HPDE6-E6E7 (cell line): ENCODE data around the gene KAT2A.

Source experiments
- DNase-seq: peaks from one replicate; pipeline ENCODE4 v3.0.0; 2011; ENCODE audit warnings: missing footprints; ENCODE audit errors: extremely low spot score

The KAT2A gene

DNA sequence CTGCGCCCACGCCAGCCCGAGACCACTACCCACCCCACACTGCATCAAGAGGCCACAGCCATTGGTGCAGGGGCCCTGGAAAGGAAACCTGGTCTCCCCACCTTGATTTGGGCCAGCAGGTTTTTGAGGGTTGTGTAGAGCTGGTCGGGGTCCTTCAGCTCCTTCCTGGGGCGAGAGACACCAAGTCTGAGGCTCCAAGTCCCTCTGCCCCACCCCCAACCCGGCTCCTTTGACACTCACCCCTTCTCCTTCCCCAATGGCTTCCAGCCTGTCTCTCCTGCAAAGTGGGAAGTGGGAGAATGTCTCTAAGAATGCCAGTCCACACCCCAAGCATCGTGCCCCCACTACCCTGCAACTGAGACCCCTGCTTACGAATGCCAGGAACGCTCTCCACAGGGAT lies 7.0 kb downstream of the KAT2A start:
- no peak for DNase-seq

DNA sequence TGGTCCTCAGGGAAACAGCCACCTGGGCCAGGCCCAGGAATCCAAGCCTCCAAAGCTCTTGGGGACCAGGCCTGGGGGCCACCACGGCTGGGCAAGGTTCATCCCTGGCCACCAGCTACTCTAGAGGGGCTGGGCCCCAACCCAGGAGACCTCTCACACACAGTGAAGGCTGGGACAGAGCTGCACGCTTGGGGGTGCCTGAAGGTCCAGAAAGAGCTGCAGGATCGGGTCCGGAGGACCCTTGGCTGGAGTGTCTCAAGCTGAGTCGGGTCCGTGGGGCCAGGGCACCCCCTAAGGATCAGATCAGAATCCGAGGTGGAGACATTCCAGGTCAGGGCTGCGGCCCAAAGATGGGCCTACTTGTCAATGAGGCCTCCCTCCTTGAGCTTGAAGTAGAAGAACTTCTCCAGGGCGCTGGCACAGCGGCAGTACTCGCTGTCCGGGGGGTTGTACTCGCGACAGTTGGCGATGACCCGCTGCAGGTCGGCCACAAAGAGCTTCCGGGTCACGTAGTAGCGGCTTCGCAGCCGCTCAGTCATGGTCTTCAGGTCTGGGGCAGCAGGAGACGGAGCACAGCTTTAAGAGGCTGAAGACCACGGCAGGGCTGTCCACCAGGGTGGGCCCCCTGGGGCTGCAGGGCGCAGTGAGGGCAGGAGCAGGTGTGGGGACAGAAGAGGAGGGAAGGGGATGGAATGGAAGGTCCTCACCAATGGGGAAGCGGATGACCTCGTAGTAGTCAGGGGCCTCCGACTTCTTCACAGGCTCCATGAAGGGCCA lies 7.7 kb downstream of the KAT2A start:
- no peak for DNase-seq

DNA sequence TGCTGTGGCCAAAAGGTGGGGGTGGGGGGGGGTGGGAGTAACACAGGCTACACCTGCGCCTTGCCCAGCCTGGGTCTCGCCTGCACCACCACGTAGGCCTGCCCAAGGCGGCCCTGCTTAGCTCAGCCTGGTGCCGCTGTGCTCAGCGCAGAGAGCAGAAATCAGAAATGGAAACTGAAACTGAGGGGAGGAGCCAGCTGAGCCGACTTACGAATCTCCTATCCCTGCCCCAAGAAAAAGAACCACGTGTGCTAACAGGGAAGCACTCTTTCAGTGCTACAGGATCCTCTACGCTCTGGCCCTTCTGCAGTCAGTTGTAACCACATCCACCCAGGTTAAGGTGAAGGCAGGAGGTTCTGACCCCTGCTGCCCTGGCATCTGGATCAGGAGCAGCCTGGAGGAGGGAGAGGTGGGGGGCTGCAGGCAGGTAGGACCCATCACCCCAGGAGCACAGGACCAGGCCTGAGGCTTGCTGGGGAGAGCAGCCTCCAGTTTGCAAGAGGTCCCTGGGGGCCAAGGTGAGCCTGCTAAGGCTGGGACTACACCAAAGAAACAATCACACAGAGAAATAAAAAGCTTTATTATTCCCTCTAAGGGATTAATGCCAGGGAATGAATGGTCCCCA lies 8.5 kb downstream of the KAT2A start, which contains the start of gene DHX58:
Gene DHX58, minus strand, starts transcription at position 163 of the 625 bp plus-strand sequence. CDS start 822 bp downstream, outside the sequence.
- peak; percentile 93 for DNase-seq

DNA sequence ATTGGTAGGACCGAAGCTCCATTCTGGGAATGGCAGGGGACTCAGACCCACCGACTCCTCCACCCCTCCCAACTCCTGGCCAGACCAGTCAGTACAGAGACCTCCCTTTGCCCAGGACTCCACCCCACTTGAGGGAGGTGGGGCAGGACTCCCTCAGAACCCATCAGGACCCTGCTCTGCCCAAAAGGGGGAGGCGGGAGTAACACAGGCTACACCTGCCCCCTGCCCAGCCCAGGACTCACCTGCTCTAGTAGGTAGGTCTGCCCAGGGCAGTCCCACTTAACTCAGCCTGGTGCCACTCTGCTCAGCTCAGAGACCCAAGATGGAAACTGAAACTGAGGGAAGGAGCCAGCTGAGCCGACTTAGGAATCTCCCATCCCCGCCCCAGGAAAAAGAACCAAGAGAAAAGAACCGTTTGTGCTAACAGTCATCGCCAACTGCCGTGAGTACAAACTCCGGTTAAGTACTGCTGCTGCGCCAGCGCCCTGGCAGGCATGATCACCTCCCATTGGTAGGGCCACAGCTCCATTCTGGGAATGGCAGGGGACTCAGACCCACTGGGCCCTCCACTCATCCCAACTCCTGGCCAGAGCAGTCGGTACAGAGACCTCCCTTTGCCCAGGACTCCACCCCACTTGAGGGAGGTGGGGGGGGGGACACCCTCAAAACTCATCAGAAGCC lies 9.2 kb downstream of the KAT2A start:
- peak; percentile 38 for DNase-seq

DNA sequence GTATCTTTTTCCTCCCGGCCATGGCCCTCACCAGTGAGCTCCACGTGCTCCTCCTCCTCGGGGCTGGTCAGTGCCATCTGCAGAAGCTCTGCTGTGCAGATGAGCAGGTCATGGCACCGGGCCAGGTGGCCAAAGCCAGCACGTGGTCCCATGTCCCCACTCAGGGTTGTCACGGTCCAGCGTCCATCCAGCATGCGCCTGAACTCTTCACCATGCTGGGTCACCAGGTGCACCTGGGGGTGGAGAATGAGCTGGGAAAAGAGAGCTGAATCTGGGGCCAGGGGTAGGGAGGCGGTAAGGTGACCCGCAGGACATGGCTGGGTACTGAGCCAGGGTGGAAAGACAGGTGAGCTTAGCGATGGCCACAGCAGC lies 9.9 kb downstream of the KAT2A start:
- DNase-seq = no peak

DNA sequence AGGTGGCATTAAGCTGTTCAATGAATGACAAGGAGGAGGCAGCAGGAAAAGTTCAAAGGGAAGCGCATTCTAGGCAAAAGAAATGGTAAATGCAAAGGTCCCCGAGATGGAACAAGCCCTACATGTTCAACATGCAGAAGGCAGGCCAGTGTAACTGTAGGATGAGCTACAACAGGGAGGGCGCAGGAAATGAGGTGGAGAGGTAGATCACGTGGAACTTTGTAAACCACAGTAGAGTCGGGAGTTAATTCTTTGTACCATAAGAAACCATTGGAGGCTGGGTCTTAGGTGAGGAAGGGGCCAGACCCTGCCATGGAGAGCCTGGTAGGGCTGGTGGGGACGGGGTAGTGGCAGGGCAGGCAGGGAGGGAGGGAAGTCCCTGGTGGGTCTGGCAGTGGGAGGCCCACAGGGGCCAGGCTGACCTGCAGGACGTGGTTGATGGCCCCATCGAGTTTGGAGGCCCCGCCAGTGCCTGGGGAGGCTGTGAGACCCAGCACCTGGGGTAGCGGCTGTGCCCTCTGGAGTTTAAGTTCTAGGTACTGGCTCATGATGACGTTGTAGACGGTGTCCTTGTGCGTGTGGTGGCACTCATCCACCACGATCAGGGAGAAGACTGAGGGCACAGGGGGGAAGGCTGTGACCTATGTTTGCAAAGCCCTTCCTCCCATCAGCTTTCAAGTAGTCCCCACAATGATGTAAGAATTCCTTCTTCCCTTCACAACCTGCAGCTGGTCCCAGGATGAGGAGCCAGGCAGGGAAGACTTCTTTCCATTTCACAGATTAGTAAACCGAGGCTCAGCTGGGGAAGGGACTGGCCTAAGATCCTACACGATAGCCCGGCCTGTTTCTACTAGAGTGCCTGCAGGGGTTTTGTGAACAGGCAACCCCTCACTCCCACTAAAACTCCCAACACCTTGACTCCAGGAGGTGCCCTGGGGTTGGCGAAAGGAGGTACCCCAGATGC lies 10.6 kb downstream of the KAT2A start:
- no peak for DNase-seq

DNA sequence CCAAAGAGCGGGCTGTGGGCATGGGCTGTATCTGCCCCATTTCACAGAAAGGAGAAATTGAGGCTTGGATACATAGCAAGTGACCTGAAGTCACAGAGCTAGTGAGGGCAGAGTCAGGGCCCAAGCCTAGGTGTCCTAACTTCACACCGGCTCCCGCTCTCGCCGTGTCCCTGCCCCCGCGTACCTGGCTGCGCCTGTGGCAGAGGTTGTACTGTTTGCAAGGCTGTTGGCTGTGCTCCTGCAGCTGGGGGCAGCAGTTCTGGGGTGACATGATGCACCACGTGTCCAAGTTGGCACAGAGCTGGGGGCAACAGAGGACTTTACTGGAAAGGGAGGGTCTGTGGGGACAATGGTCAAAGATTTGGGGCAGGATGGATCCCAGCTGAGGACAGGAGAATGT lies 12.1 kb downstream of the KAT2A start:
- DNase-seq = no peak

DNA sequence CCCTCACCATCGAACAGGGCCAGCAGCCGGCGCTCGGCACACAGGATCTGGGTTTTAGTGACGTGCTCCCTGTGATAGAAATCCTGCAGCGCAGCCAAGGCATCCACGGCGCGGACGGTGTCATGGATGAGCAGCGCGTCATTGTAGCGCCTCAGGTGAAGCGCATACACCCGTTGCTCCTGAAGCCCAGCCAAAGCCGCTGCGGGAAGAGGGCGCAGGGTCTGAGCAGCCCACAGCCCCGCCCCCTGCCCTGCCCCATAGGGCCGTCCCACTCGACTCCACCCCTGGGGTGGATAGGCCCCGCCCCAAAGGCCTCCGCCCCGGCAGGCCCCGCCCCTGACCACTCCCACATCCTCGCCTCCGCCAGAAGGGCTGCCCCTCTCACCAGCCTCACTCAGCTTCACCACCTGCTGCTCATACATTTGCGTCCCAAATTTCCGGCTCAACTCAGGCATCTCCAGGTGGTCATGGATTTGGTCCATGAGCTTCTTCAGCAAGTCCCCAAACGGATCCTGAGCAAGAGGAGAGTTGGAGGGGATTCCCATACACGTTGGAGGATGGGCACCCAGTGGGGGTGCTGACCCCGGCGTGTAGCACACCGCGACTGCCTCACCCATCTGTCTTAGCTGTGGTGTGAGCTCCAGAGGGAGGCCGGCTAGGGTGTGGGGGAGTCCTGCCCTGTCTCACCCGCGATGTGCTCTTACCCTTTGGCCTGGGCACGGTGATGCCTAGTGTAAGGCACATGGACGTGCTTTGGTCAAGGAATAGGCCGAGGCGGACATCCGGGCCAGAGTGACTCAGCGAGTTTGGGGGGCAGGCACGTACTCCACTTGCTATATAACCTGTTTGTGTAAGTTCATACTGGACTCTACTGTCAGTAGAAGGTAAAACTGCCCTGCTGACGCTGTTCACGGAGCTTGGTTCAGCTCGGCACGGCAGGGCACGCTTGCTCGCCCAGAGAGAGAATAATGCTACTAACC lies 13.3 kb downstream of the KAT2A start:
- DNase-seq = peak; percentile 72

DNA sequence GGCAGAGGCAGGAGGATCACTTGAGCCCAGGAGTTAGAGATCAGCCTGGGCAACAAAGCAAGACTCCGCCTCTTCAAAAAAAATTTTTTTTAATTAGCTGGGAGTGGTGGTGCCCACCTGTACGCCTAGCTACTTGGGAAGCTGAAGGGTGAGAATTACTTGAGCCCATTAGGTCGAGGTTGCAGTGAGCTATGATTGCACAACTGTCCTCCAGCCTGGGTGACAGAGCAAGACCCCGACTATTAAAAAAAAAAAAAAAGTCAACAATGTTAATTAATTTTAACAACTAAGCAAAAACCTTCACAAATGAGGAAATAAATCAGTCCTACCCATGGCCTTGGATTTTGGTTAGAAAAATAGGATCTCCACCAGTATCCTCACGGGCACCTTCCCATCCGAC lies 14.0 kb downstream of the KAT2A start:
- DNase-seq = no peak

DNA sequence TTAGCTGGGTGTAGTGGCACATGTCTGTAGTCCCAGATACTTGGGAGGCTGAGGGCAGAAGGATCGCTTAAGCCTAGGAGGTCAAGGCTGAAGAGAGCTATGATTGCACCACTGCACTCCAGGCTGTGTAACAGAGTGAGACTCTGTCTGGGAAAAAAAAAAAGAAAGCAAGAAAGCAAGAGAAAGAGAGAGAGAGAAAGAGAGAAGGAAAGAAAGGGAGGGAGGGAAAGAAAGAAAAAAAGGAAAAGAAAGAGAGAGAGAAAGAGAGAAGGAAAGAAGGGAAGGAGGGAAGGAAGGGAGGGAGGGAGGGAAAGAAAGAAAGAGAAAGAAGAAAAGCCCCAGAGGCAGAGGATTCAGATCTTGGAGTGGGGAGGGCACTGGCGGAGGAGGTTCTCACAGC lies 15.2 kb downstream of the KAT2A start:
- DNase-seq = no peak

DNA sequence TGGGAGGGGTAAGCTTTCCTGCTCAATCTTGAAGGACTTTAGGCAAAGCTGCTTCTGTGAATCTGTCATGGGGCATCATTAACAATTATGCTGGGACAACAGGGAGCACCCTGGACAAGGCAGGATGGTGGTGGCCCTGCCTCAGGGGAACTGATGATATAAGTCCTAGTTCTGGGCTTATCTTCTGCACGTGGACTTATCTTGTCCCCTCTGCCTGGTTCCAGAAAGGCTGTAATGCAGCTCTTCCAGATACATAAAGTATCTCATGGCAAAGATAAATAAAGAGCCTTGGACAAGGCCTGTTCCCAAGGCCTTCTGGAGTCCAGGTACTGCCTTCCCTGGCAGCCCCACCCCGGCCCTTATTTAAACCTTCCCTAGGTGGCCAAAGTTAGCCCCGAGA lies 16.9 kb downstream of the KAT2A start:
- no peak for DNase-seq

DNA sequence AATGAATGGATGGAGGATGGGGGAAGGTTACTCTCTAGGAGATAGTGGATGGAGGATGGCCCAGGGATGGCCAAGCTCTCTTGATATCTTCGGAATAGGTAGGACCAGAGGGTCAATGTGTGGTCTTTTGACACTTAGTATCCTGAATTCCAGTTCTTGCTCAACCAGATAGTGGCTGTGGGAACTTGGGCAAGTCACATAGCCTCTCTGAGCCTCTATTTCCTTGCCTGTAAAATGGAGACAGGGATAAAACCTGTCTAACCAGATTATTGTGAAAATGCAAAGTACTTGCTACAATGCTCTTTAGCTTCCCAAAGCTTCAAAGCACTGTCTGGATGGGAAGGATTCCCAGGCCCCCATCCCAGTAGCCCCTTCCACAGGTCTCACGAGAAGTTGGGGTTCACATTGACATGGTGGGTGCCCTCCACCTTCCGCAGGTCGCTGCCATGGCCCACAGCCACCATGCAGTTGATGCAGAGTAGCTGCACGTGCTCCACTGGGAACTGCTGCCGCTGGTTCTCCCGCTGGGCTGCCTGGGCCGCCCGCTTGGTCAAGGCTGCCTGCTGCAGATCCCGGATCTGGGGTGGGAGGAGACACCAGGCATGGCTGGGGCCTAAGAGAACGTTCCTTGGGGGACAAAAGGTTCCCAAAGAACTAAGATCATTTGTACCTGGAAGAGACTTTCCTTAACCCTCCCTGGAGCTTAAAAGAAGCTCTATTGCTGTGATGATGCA lies 17.8 kb downstream of the KAT2A start:
- no peak for DNase-seq

DNA sequence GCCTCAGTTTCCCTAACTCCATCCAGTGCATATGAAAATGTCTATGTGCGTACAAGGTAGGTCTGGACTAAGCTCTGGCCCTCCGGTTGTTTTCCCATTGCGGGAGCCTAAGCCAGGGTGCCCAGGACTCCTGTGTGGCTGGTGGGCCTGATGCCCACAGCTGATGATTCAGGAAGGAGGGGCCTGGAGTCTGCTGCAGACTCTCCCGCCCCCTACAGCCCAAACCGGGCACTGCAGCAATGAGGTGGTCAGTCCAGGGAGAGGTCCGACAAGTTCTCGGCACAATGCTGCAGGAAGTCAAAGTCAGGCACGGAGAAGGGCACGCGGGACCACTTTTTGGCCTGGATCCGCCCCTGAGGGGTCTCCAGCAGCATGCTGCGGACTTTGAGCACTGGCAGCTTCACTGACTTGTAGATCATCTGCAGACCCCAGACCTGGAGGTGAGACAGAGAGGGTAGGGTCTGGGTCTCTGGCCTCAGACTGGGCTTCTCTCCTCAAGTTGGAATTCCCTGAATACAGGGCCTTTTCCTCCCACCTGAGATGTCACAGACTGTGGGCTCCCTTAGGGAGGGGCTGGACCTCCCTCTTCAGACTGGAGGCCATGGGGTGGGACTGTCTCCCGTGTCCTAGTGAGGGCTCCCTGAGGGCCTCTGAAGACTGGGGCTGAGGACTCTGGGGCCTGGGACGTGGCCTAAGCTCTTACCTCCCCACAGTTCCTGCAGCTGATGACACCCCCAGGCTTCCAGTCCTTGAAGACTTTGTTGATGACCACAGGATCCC lies 19.5 kb downstream of the KAT2A start:
- DNase-seq = peak; percentile 45

DNA sequence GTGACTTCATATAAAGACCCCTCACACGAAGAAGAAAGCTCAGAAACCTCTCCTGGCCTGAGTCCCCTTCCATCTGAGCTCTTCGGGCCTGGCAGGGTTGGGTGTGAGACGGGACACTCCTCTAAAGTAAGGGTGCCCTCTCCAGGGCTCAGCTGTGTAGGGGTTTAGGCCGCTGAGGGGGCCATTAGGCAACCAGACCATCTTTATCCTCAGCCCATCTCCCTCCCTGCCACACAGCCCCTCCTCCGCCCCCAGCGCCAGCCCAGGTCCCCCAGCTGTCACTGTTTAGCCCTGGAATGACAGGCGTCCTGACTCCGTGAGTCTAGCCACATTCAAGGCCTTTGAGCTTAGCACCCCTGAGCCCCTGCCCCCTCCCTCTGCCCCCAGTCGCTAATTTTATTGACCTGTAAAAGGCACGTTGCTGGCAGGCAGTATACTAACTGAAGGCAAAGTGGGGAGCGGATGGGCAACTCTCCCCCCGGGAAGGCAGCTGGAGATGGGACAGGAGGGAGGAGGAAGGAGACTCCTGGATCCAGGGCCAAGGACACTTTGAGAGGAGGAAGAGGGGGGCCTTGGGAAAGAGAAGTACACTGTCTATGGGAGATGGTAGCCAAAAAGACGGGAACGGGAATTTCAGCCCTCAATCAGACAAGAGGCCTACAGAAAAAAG lies 22.3 kb downstream of the KAT2A start:
- DNase-seq = no peak

DNA sequence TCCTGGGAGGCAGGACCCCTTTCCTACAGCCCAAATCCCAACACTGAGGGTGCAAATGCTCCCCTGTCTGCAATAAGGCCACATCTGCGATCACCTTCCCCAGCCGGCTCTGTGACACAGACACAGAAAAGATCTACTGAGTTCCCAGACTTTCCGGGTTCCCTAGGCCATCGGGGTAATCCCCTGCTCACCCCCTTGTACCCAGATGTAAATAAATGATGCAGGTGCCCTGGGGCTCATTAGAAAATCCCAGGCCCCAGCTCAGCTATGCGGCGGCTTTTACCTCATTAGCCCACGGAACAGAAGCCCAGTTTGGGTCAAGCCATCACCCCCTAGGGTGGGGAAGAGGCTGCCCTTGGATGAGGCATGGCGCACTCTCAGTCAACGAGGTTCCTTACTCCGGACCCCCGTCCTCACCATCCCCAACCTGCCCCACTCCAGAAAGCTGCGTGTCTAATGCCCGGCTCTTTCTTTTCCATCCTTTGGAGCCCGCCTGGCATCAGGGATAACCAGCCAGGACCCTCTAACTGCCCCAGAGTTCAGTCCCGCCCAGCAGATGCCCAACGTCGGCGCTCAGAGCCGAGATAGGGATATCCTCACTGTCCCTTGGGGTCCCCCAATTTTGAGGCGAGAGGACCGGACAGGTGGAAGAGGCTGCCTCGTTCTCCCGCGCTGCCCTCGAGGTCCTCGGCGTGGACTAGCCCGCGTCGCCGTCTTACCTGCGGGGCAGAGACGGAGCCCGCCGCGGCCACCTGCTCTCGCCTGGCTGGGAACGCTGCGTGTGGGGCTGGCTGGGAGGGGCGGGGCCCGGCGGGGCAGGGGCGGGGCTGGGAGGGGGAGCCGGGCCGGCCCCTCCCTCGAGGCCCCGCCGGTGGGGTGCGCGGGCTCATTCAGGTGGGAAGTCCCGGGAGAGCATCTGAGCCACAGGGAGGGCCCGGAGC lies 23.2 kb downstream of the KAT2A start, which contains the start of gene ZNF385C:
Gene ZNF385C, minus strand, starts transcription at position 783 of the 941 bp plus-strand sequence. CDS start 35,417 bp downstream, outside the sequence.
- no peak for DNase-seq

DNA sequence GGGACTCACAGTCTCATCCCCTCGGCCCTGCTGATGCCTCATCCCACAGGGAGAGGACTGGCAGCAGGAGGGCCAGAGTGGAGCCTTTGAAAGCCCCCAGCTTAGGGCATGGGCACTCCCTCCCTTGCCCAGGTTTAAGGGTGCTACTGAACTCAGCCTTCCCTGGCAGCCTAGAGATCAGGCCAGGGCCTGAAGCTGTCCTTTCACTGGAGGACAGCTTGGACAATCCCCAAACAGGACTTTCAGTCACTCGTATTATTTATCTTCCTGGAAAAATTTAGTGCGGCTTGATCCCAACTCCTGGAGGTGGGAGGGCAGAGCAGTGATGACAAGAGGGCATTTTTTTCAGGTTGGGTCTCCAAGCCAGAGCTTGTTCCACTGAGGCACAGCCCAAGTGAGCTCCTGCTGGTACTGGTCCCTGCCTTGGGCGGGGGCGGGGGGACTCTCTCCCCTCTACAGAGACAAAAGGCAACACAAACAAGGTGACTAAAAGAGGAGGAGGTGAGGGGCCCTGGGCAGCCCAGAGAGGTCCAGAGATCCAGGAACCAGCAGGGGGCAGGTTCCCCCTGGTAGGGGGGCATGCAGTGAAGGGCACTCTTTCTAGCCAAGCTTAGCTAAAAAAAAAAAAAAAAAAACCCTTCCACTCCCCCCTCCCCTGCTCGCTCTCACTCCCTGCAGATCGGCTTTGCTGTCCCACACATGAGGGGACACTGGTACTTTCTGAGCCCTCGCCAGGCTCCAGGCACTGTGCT lies 24.6 kb downstream of the KAT2A start:
- no peak for DNase-seq
